NCI-H345 treated with DMSO at 0.1 percent for 48 hours (cell line): ENCODE results near the gene GINS1.

Experiments used
- DNase-seq: peaks from one replicate; lab custom pipeline; 2025; ENCODE audit not compliant: unreplicated experiment; lab: John Stamatoyannopoulos, UW

GINS1 gene

GRCh38 chr20:25453035-25453810 is 45.8 kb downstream of the GINS1 start:
- no peak for DNase-seq

DNA sequence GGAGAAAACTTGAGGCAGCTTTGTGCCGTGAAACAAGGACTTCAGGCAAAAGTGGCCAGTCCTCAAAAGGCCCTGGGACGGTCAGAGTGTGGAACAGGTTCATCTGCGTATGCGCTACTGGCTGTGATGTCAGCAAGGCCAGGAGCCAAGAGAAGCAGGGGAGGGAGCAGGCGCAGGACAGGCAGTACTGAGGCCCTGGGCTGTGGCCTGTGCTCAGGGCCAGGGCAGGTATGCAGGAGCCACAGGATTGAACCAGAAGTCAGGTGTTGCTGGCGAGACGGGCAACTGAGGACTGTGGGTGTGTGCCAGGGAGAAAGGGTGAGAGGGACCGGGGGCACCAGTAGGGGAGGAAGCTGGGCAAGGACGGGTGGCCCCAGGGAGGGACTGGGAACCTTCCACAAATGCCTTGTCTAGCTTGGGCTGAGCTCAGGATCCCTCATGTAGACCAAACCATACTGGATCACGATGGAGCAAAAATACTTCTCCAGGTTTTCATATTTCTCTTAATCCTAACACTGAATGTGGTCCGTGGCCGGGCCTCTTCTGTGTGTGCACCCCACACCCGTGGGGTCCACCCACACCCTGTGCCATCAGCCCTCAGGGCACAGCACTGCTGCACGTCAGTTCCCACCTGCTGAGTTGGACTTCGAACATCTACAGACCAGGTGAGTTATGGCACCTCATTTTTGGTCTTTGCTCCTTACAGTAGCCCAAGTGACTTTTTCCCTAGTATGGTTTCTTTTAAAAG is 46.9 kb downstream of the GINS1 start:
- no peak for DNase-seq

- no peak for DNase-seq
These were observed 50.6 kb downstream of the GINS1 start for GRCh38 chr20:25457886-25458680.

DNA sequence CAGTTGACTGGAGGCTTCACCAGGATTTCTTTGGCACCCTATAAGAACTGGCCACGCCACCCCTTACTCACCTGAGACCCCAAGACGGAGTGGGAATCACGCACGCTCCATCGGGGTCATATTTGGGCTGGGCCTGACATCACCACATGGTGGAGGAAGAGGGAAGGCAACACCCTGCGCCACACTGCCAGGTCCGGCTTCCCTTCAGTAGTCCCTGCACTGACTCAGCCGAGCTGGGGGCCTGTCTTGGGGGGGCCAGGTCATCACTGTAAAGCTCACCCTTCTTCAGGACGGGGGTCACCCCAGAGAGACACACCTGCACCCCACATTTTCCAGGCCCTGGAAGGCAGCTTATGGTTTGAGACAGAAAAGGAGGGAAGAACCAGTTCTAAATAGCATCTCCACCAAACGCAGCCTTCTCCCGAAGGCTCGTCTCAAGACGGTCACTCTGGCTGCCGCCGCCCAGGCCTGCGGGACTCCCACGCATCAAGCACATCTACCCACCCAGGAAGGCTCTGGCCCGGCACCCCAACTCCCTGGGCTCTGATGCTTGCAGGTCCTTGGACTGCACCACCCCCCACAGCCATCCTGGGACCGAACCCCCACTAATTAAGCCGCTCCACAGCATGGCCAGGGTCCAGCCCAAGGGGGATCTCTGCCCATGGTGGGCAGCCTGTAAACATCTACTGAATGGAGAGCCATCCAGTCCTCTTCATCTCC is 51.8 kb downstream of the GINS1 start:
- no peak for DNase-seq

DNA sequence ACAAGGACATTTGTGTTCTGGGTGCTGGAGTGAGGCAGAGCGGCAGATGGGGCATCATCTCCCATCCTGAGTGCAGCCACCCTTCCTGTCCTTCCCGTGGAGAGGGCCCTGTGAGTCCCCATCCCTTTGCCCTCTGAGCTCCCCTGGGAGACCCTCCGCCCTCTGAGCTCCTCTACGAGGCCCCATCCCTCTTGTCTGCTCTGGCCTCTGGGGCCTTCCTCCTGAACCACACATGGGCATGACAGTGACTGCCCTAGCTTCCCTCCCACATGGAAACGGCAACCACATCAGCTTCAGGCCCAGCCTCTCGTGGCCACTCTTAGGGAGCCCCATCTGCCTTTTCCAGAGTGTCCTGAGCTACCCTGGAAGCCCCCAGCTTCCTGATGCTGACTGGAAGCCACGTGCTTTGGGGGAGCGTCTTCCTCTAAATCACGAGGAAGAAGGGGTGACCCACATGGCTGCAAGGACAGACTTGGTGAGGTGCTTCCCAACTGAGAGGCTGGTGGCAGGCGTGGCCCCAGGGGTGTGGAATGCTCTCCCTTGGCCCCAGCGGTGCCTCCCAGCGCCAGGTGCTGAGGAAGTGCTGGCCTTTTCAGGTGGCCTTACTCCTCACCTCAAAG is 52.6 kb downstream of the GINS1 start:
- no peak for DNase-seq

- no peak for DNase-seq
These were observed 53.2 kb downstream of the GINS1 start for GRCh38 chr20:25460566-25461280.

DNA sequence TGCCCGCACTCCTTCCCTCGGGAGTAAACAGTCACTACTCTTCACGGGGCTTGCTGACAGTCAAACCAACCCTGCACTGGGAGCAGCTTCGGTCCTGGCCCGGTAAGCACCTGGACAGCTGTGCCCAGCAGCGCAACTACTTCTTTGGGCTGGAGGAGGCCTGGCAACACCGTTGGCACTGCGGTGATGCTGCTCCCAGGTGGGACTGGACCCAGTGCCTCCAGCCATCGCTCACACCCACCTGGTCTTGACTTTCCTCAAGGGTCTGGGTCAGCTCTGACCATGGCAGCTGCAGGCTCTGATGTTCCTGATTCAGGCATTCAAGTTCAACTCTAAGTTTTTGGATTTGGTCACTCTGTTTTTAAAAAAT is 53.8 kb downstream of the GINS1 start:
- no peak for DNase-seq

- DNase-seq = no peak
These were observed 54.5 kb downstream of the GINS1 start for GRCh38 chr20:25461786-25462545.

GRCh38 chr20:25464501-25465242 is 57.2 kb downstream of the GINS1 start:
- no peak for DNase-seq

- DNase-seq = no peak
These were observed 58.0 kb downstream of the GINS1 start for GRCh38 chr20:25465243-25466135.

- no peak for DNase-seq
These were observed 59.4 kb downstream of the GINS1 start for GRCh38 chr20:25466846-25467245.

DNA sequence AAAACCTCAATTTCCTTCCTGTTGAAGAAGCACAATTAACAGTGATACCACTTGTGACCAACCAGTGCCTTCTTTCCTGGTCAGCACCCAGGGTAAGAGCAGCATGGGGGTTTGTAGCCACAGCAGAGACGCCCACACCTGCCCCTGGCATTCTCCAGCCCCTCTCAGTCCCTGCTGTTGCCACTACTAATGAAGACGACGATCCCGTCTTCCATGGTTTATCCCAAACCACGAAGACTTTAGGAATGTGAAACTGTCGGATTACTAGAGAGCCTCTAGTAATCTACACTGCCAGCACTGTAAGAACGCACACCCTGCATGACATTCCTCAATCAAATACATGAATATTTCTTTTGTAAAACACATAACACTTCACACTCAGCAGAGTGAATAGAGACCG is 60.0 kb downstream of the GINS1 start:
- DNase-seq = no peak

DNA sequence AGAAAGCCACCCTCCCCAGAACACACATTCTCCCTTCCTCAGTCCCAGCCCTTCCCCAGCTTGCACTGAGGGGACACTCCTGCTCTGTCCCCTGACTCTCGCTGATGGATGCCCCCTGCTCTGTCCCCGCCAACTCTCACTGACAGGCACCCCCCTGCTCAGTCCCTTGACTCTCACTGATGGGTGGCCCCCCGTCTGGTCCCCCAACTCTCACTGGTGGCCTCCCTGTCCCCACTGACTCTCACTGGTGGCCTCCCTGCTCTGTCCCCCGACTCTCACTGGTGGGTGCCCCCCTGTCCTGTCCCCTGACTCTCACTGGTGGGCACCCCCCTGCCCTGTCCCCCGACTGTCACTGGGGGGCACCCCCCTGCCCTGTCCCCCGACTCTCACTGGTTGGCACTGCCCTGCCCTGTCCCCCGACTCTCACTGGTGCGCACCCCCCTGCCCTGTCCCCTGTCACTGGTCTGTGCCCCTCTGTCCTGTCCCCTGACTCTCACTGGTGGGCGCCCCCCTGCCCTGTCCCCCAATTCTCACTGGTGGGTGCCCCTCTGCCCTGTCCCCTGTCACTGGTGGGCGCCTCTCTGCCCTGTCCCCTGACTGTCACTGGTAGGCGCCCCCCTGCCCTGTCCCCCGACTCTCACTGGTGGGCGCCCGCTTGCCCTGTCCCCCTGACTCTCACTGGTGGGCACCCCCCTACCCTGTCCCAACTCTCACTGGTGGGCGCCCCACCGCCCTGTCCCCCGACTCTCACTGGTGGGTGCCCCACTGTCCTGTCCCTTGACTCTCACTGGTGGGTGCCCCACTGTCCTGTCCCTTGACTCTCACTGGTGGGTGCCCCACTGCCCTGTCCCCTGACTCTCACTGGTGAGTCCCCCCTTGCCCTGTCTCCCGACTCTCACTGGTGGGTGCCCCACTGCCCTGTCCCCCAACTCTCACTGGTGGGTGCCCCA is 60.9 kb downstream of the GINS1 start:
- DNase-seq = no peak

GRCh38 chr20:25469558-25469957 is 62.1 kb downstream of the GINS1 start:
- DNase-seq = no peak

- no peak for DNase-seq
These were observed 62.6 kb downstream of the GINS1 start for GRCh38 chr20:25470045-25470444.

- no peak for DNase-seq
These were observed 63.5 kb downstream of the GINS1 start for GRCh38 chr20:25471020-25471419.
